Measurements from ENCODE around the gene ANKRD33. TPM values are rescaled to one million over a fixed set of nuclear protein-coding genes. Genes with fewer than 3 reads are reported as not detected.

ANKRD33 gene
- total and polyA plus RNA-seq, 2 experiments from 2014 or later: 0.27 to 1.7 TPM

Other genes starting within 250 kb of the ANKRD33 start
- gene FIGNL2, start 39.4 kb upstream of the ANKRD33 start, total RNA-seq (2014; rRNA removed; shearing (Covaris generic)): 4.1 and 5.2 TPM in 2 replicates
- 1.1 and 1.4 TPM in 2 replicates for gene FIGNL2, start 39.4 kb upstream of the ANKRD33 start, polyA plus RNA-seq (2016; fragmentation: Nextera tagmentation; extraction: Ambion mirVana)
- 0.28 and 0.62 TPM in 2 replicates for gene ACVRL1, start 19.4 kb downstream of the ANKRD33 start, total RNA-seq (2014; rRNA removed; shearing (Covaris generic))
- 0.23 TPM in 1 of 2 replicates, not detected in the other for gene ACVRL1, start 19.4 kb downstream of the ANKRD33 start, polyA plus RNA-seq (2016; fragmentation: Nextera tagmentation; extraction: Ambion mirVana)
- 7.5 and 7.8 TPM in 2 replicates for gene ACVR1B, start 63.6 kb downstream of the ANKRD33 start, total RNA-seq (2014; rRNA removed; shearing (Covaris generic))
- gene ACVR1B, start 63.6 kb downstream of the ANKRD33 start, polyA plus RNA-seq (2016; fragmentation: Nextera tagmentation; extraction: Ambion mirVana): 2.4 and 2.6 TPM in 2 replicates
- 3.0 and 3.5 TPM in 2 replicates for gene TAMALIN, start 118.8 kb downstream of the ANKRD33 start, total RNA-seq (2014; rRNA removed; shearing (Covaris generic))
- 0.34 and 0.73 TPM in 2 replicates for gene TAMALIN, start 118.8 kb downstream of the ANKRD33 start, polyA plus RNA-seq (2016; fragmentation: Nextera tagmentation; extraction: Ambion mirVana)
- 13.4 and 19.1 TPM in 2 replicates for gene NR4A1, start 163.3 kb downstream of the ANKRD33 start, total RNA-seq (2014; rRNA removed; shearing (Covaris generic))
- gene NR4A1, start 163.3 kb downstream of the ANKRD33 start, polyA plus RNA-seq (2016; fragmentation: Nextera tagmentation; extraction: Ambion mirVana): 7.5 and 8.3 TPM in 2 replicates
- 60.3 and 111 TPM in 2 replicates for gene ATG101, start 181.9 kb downstream of the ANKRD33 start, total RNA-seq (2014; rRNA removed; shearing (Covaris generic))
- gene ATG101, start 181.9 kb downstream of the ANKRD33 start, polyA plus RNA-seq (2016; fragmentation: Nextera tagmentation; extraction: Ambion mirVana): 27.7 and 29.4 TPM in 2 replicates
- gene SMIM41, start 191.6 kb downstream of the ANKRD33 start, total RNA-seq (2014; rRNA removed; shearing (Covaris generic)): 0.12 and 0.66 TPM in 2 replicates
- gene SMIM41, start 191.6 kb downstream of the ANKRD33 start, polyA plus RNA-seq (2016; fragmentation: Nextera tagmentation; extraction: Ambion mirVana): 0.66 and 0.80 TPM in 2 replicates